ENCODE data around the gene STARD5. TPM values are rescaled to one million over a fixed set of nuclear protein-coding genes. Genes with fewer than 3 reads are reported as not detected.

The STARD5 gene
- total RNA-seq, 1 experiment from 2014 or later: 0.41 TPM

DNA sequence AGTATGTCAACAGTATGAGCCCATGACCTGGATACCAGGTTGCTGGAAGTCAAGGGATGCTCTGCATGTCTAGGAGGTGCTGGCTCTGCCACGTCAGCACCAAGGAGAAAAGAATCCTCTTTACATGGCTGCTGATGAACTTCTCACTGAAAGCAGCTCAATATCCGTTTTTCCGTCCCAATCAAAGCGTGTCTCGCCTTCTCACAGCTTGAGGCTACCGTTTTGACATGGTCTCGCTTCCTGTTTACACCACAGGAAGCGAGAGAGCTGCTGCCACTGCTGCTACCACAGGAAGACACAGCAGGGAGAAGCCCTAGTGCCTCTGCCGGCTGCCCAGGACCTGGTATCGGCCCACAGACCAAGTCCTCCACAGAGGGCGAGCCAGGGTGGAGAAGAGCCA lies 27.3 kb downstream of the STARD5 start:
- TF ChIP-seq, protein P1, sequence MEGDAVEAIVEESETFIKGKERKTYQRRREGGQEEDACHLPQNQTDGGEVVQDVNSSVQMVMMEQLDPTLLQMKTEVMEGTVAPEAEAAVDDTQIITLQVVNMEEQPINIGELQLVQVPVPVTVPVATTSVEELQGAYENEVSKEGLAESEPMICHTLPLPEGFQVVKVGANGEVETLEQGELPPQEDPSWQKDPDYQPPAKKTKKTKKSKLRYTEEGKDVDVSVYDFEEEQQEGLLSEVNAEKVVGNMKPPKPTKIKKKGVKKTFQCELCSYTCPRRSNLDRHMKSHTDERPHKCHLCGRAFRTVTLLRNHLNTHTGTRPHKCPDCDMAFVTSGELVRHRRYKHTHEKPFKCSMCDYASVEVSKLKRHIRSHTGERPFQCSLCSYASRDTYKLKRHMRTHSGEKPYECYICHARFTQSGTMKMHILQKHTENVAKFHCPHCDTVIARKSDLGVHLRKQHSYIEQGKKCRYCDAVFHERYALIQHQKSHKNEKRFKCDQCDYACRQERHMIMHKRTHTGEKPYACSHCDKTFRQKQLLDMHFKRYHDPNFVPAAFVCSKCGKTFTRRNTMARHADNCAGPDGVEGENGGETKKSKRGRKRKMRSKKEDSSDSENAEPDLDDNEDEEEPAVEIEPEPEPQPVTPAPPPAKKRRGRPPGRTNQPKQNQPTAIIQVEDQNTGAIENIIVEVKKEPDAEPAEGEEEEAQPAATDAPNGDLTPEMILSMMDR (conservative IDR thresholded peaks at IDR 0.05): no peak
- no peaks in the 10 kb centered on the region for H3F3A ChIP-seq (ENCODE audit: insufficient read depth, low read depth)
- peaks cover 34% of the 10 kb centered on the region for H3K27me3 ChIP-seq (ENCODE audit: insufficient read depth, low read depth)
- no peaks in the 10 kb centered on the region for H4K20me1 ChIP-seq (ENCODE audit: insufficient read depth)
- H3K27ac ChIP-seq: no peak overlapping the region
- H2AFZ ChIP-seq: no peak overlapping the region
- DNase-seq: no peak
- H3K4me2 ChIP-seq: no peak overlapping the region
- no peaks in the 10 kb centered on the region for H3K9me3 ChIP-seq (ENCODE audit: insufficient read depth, low read depth)
- ChIA-PET POLR2A (ENCODE audit: unreplicated experiment) (no interaction called here), CTCF (no interaction called here)
- H3K4me3 ChIP-seq: no peak overlapping the region
- no peaks in the 10 kb centered on the region for H3K79me2 ChIP-seq (ENCODE audit: low read depth)
- intact Hi-C loops (cut with micrococcal nuclease; ENCODE audit: unreplicated experiment): no loop called here
- no TSS peak for BruUV-seq (replicated peaks)
- H3K4me1 ChIP-seq (replicated peaks; ENCODE audit: insufficient read depth): no peaks in the 10 kb centered on the region
- no peaks in the 10 kb centered on the region for H3K9me2 ChIP-seq (ENCODE audit: insufficient read depth)
- no peaks in the 10 kb centered on the region for H3K36me3 ChIP-seq (ENCODE audit: low read depth)

DNA sequence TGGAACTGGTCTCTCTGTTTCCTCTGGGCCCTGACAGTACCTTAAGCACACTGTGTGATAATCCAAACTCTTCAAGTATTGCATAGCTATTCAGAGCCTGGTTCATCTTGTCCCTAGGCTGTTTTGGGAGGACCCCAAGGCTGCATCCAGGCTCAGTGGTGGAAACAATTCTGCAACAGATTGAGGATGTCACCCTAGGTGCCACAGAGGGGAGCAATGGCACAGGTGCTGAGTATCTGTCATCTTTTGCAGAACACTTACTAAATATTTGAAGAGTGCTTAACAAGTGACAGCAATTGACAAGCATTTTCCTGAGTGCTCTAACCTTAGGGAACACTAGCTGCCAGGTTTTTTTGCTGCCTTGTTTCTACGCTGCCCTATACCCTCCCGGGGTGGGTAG lies 27.8 kb downstream of the STARD5 start:
- H3K4me3 ChIP-seq: no peak overlapping the region
- H3K4me1 ChIP-seq (replicated peaks; ENCODE audit: insufficient read depth): no peaks in the 10 kb centered on the region
- H3K27me3 ChIP-seq (ENCODE audit: insufficient read depth, low read depth): peaks cover 38% of the 10 kb centered on the region
- H3K4me2 ChIP-seq: no peak overlapping the region
- no peaks in the 10 kb centered on the region for H3F3A ChIP-seq (ENCODE audit: insufficient read depth, low read depth)
- H3K79me2 ChIP-seq (ENCODE audit: low read depth): no peaks in the 10 kb centered on the region
- H4K20me1 ChIP-seq (ENCODE audit: insufficient read depth): no peaks in the 10 kb centered on the region
- H3K36me3 ChIP-seq (ENCODE audit: low read depth): no peaks in the 10 kb centered on the region
- no peak overlapping the region for H2AFZ ChIP-seq
- no peaks in the 10 kb centered on the region for H3K9me3 ChIP-seq (ENCODE audit: insufficient read depth, low read depth)
- no peak for TF ChIP-seq EZH2 (IDR thresholded peaks at IDR 0.05; ENCODE audit: low read depth)
- TF ChIP-seq, protein P1 (conservative IDR thresholded peaks at IDR 0.05): no peak
- intact Hi-C loops (cut with micrococcal nuclease; ENCODE audit: unreplicated experiment): no loop called here
- ChIA-PET CTCF (no interaction called here), POLR2A (ENCODE audit: unreplicated experiment) (no interaction called here)
- no TSS peak for BruUV-seq (replicated peaks)
- DNase-seq: no peak
- H3K9me2 ChIP-seq (ENCODE audit: insufficient read depth): no peaks in the 10 kb centered on the region
- H3K27ac ChIP-seq: no peak overlapping the region

DNA sequence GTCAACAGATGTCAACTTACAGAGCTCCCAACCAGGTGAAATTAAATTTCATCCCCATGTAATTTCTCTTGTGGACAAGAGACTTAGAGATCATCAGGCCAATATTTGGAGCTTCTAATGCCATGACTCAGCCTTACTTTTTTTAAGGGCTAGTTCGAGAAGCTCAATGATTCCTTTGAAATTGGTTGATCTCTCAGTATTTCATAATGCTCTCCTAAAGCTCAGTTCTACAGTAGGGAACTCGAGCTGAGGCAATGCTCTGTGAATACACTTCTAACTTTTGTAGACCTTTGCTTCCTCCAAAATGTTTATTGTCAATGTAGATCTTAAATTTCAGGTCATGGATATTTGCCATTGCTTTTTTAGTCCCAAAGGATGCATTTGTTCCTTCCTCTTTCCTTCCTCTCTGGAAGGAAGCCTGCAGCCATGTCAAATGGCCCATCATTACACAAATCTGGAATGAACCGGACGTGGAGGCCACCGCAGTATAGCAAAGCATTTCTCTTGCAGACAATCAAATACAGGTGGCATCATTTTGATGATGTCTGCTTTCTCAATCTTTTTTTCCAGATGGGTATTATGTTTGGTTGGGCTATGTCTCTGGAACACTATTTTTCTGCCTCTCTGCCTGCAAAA lies 28.3 kb downstream of the STARD5 start:
- no peak for TF ChIP-seq EZH2 (IDR thresholded peaks at IDR 0.05; ENCODE audit: low read depth)
- TF ChIP-seq, protein P1 (conservative IDR thresholded peaks at IDR 0.05): no peak
- DNase-seq: no peak
- POLR2A ChIA-PET (ENCODE audit: unreplicated experiment): no interaction called here
- BruUV-seq (replicated peaks): no TSS peak
- intact Hi-C loops (cut with micrococcal nuclease; ENCODE audit: unreplicated experiment): no loop called here
- no peaks in the 10 kb centered on the region for H3K4me1 ChIP-seq (replicated peaks; ENCODE audit: insufficient read depth)
- no peak overlapping the region for H3K4me3 ChIP-seq
- H3F3A ChIP-seq (ENCODE audit: insufficient read depth, low read depth): no peaks in the 10 kb centered on the region
- no peaks in the 10 kb centered on the region for H3K79me2 ChIP-seq (ENCODE audit: low read depth)
- H3K27me3 ChIP-seq (ENCODE audit: insufficient read depth, low read depth): peaks cover 40% of the 10 kb centered on the region
- CTCF ChIA-PET: no interaction called here
- no peak overlapping the region for H3K27ac ChIP-seq
- no peak overlapping the region for H2AFZ ChIP-seq
- no peak overlapping the region for H3K4me2 ChIP-seq
- H3K9me2 ChIP-seq (ENCODE audit: insufficient read depth): no peaks in the 10 kb centered on the region
- H3K36me3 ChIP-seq (ENCODE audit: low read depth): no peaks in the 10 kb centered on the region
- H4K20me1 ChIP-seq (ENCODE audit: insufficient read depth): no peaks in the 10 kb centered on the region
- H3K9me3 ChIP-seq (ENCODE audit: insufficient read depth, low read depth): no peaks in the 10 kb centered on the region

Data from PC-9 (cell line).